ENCODE data around the gene GALP.
A peak's percentile ranks its signal among the peaks of the same experiment; 100 is the strongest.

The GALP gene

DNA sequence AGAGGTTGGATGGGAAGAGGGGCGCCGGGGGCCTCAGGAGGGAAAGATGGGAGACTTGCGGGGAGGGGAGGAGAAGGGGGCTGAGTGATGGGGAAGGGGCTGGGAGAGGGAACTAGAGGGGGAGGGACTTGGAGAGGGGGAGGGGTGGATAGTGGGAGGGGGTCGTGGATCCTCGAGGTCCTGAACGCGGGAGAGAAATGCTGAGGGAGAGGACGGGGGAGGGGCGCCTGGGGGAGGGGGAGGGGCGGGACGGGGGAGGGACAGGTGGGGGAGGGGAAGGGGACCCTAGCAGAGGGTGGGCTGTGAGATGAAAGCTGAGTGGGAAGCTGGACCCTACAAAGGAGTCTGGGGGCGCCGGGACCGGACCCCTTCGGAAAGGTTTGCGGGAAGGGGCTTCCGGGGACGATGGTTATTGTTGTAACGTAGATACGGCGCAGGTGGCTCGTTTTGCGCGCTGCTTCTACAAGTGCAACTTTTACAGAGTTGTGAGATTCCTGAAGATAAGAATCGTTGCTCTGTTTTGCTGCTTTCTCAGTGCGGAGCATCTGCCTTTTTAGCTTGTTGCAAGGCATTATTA, 34.3 kb upstream of the GALP start:
- no peak for TF ChIP-seq CTCF (conservative IDR thresholded peaks at IDR 0.05; ENCODE audit: low read depth)
- CTCF ChIA-PET: interaction anchor here (0.6 kb wide), 1 partner anchor 122 kb away, joined by 5 read pairs; no protein-coding TSS in a partner anchor
- peak overlapping the region; percentile 89 for H3K27ac ChIP-seq
- POLR2A ChIA-PET (ENCODE audit: low non-redundant PET): interaction anchor here (0.6 kb wide), 1 partner anchor 75 kb away, joined by 3 read pairs; no protein-coding TSS in a partner anchor
- DNase-seq (ENCODE audit: low spot score): no peak

DNA sequence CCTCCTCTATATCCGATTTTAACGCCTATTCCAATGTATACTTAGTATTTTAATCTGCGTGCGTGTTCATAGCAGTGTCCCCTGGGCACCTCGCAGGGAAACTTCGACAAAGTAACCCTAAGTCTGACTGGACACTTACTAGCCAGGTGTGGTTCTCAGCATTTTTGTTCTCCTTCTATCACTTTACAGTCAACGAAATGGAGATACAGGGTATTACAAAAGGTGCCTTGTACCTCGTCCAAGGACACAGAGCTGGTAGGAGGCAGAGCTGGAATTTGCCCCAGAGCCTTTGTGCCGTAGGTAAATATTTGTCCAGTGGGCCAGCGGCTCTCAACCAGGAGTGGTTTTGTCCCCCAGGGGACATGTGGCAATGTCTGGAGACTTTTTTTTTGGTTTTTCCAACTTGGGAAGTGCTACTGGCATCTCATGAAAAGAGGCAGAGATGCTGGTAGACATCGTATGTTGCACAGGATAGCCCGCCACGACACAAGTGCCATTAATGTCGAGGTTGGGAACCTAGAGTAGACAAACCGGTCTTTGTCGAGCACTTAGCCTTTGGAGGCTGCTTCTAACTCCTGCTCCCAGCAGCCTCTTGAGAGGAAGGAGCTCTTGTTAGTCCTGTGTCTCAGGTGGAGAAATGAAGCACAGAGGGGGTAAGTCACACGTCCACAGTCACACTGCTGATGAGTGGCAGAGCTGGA, 33.6 kb upstream of the GALP start:
- DNase-seq (ENCODE audit: low spot score): no peak
- H3K27ac ChIP-seq: peak overlapping the region; percentile 27

GRCh38 chr19:56142897-56143434, 32.8 kb upstream of the GALP start:
- ChIA-PET CTCF (interaction anchor here (0.7 kb wide), 1 partner anchor 475 kb away, joined by 3 read pairs; no protein-coding TSS in a partner anchor), POLR2A (ENCODE audit: low non-redundant PET) (no interaction called here)
- no peak overlapping the region for H3K27ac ChIP-seq
- no peak for TF ChIP-seq CTCF (conservative IDR thresholded peaks at IDR 0.05; ENCODE audit: low read depth)
- no peak for DNase-seq (ENCODE audit: low spot score)

More for the DNA sequence above, 33.6 kb upstream of the GALP start:
- POLR2A ChIA-PET (ENCODE audit: low non-redundant PET): no interaction called here
- CTCF ChIA-PET: no interaction called here
- no peak for TF ChIP-seq CTCF (conservative IDR thresholded peaks at IDR 0.05; ENCODE audit: low read depth)

GRCh38 chr19:56144376-56144775, 31.4 kb upstream of the GALP start:
- H3K27ac ChIP-seq: no peak overlapping the region
- CTCF ChIA-PET: interaction anchor here (0.6 kb wide), 1 partner anchor 214 kb away, joined by 3 read pairs; no protein-coding TSS in a partner anchor
- POLR2A ChIA-PET (ENCODE audit: low non-redundant PET): no interaction called here
- DNase-seq (ENCODE audit: low spot score): no peak
- no peak for TF ChIP-seq CTCF (conservative IDR thresholded peaks at IDR 0.05; ENCODE audit: low read depth)

DNA sequence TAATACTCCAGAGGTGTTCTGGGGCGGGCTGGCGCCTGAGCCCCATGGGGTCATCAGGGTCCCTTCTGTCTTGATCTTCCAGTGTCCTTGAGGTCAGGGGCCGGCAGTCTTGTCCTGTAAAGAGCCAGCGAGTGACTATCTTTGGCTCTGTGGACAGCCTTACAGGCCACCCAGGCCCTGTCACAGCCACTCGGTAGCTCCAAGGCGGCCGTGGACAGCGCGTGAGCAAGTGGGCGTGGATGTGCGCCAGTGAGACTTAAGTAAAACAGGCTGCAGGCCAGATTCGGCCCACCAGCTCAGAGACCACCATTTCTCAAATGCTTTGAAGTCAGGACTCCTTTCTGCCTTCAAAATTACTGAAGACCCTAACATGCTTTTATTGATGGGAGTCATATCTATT, 31.0 kb upstream of the GALP start:
- no peak overlapping the region for H3K27ac ChIP-seq
- ChIA-PET POLR2A (ENCODE audit: low non-redundant PET) (no interaction called here), CTCF (interaction anchor here (0.6 kb wide), 1 partner anchor 214 kb away, joined by 3 read pairs; no protein-coding TSS in a partner anchor)
- no peak for DNase-seq (ENCODE audit: low spot score)
- no peak for TF ChIP-seq CTCF (conservative IDR thresholded peaks at IDR 0.05; ENCODE audit: low read depth)

DNA sequence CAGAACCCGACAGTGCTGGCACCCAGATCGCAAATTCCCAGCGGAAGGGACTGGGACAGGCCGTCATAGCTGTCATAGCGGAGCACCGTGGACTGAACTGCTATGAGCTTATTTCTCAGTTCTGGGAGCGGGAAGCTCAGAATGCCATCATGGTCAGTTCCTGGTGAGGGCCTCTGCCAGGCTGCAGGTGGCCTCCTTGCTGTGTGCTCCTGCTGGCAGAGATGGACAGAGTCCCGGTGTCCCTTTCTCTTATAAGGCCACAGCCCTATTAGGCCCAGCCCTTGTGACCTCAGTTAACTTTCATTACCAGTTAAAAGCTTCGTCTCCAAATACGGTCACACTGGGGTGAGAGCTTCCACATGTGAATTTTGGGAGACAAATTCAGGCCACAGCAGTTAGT, 30.1 kb upstream of the GALP start:
- POLR2A ChIA-PET (ENCODE audit: low non-redundant PET): no interaction called here
- CTCF ChIA-PET: interaction anchor here (0.6 kb wide), 2 partner anchors 12 to 69 kb away, joined by 3 read pairs; no protein-coding TSS in a partner anchor
- H3K27ac ChIP-seq: no peak overlapping the region
- no peak for DNase-seq (ENCODE audit: low spot score)
- TF ChIP-seq CTCF (conservative IDR thresholded peaks at IDR 0.05; ENCODE audit: low read depth): no peak
